ENCODE measurements around the gene KLHDC9. TPM values are rescaled to one million over a fixed set of nuclear protein-coding genes. Genes with fewer than 3 reads are reported as not detected.

KLHDC9 gene
- total and polyA plus RNA-seq, 2 of the 8 experiments (the other 6 are each of a cell fraction or from before 2014, with no cell fraction given): 6.5 to 15.6 TPM

- TF ChIP-seq SP2 (IDR thresholded peaks at IDR 0.05; ENCODE audit: low read length) (no peak), BACH1 (IDR thresholded peaks at IDR 0.05; ENCODE audit: low read length) (no peak), KDM4A (IDR thresholded peaks at IDR 0.05; ENCODE audit: low read depth, low read length, severe bottlenecking) (peak; percentile 39)
These were observed 34.5 kb downstream of the KLHDC9 start, which contains the start of gene DEDD (continued) for GRCh38 chr1:161132410-161133219.
